ENCODE results near the gene PPP1R3E.

The PPP1R3E gene

GRCh38 chr14:23252420-23253333, 50.0 kb downstream of the PPP1R3E start:
- FAIRE-seq, result no peak

GRCh38 chr14:23252006-23252405, 50.7 kb downstream of the PPP1R3E start:
- DNase-seq (ENCODE audit: insufficient read length, low spot score) (no peak), FAIRE-seq (no peak)

More at GRCh38 chr14:23252420-23253333, 50.0 kb downstream of the PPP1R3E start:
- no peak for DNase-seq (ENCODE audit: insufficient read length, low spot score)

GRCh38 chr14:23249824-23250223, 52.8 kb downstream of the PPP1R3E start:
- DNase-seq (ENCODE audit: insufficient read length, low spot score) (no peak), FAIRE-seq (no peak)

DNA sequence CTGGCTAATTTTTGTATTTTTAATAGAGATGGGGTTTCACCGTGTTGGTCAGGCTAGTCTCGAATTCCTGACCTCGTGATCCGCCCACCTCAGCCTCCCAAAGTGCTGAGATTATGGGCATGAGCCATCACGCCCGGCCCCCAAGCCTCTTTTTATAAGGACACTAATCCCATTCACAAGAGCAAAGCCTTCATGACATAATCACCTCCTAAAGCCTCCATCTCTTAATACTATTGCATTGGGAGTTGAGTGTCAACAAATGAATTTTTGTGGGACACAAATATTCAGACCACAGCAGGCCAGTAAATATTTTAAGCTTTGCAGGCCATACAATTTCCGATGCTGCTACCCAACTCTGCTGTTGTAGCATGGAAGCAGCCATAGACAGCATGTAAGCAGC, 54.1 kb downstream of the PPP1R3E start:
- DNase-seq (ENCODE audit: insufficient read length, low spot score), result no peak
- no peak for FAIRE-seq

Data from GM19239 (cell line).